Regular cardiac myocyte (primary cell): Measurements from ENCODE around the gene IKZF4. TPM values are rescaled to one million over a fixed set of nuclear protein-coding genes. Genes with fewer than 3 reads are reported as not detected.

ENCODE experiments used
- total RNA-seq: library from RNA; depleted of rRNA; stranded (reverse); fragments of >200 nt; gene quantifications from 2 replicates; pipeline ENCODE4 v1.2.3, GENCODE V29; 2014

IKZF4 gene
- total RNA-seq: 0.58 and 2.0 TPM in 2 replicates

DNA sequence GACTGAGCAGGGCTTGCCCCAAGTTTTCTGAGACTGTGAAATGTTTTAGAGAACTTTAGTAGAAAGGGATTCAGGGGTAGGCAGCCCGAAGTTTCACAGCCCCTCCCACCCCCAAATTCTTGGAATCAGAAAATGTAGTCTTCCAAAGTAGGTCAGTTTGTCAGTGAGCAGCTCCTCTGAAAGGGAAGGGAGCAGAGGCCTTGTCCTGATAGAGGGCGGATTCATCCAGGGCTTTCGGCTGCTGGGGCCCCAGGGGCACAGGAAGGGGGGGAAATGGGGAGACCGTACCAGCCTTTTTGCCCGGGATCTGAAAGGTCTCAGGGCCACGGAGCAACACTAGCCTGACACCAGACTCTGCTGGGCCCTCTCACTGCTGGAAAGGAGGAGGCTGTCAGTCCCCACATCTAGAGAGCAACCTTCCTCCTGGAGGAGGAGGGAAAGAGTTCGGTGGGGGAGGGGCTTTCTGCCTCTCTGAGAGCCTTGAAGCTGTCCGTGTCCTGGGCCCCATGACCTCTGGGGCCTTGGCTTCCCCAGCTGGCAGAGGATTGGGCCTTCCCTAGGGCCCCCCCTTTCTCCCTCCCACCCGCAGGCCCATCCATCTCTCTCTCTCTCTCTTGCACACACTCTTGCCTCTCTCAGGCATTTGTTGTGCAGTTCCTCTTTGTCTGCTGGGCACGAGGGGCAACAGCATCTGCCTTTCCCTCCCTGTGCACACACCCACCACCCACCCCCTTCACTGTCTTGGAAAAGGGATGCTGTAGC is at the start of gene IKZF4:
IKZF4 (plus strand) TSS at position 621 of the 762 bp plus-strand sequence. CDS start 451 bp downstream, outside the sequence.

DNA sequence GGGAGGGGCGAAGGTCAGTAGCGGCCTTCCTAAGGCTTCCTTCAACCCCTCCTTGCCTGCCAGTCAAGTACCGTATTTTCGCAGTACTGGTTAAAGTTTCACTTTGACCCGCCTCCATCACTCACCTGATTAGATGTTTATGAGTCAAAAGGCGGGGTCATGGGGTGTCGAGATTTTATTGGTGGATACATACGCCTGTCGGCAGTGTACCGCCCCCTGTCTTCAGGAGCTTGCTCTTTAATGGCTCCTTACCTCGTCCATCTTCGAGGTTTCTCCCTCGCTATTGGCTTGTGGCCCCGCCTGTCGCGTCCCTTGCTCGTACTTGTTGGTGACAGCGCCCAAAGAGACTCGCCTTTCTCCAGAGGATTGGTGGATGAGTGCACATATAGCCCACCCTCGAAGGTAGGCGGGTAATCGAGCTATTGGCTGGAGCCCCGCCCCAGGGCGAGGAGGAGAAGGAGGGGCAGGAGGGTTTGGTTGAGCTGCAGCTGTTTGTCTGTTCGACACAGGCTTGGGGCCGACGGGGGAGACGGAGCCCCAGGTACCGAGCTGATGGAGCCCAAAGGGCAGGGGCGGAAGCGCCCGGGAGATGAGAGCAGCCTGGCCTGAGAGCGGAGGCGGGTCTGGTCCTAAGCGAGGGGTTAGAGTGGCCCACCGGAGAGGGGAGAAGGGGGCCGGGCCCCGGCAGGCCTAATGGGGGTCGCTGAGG is 47.1 kb upstream of the IKZF4 start, which contains the start of gene RAB5B:
RAB5B (plus strand) TSS at position 480 of the 709 bp plus-strand sequence. CDS start 12,883 bp downstream, outside the sequence.

DNA sequence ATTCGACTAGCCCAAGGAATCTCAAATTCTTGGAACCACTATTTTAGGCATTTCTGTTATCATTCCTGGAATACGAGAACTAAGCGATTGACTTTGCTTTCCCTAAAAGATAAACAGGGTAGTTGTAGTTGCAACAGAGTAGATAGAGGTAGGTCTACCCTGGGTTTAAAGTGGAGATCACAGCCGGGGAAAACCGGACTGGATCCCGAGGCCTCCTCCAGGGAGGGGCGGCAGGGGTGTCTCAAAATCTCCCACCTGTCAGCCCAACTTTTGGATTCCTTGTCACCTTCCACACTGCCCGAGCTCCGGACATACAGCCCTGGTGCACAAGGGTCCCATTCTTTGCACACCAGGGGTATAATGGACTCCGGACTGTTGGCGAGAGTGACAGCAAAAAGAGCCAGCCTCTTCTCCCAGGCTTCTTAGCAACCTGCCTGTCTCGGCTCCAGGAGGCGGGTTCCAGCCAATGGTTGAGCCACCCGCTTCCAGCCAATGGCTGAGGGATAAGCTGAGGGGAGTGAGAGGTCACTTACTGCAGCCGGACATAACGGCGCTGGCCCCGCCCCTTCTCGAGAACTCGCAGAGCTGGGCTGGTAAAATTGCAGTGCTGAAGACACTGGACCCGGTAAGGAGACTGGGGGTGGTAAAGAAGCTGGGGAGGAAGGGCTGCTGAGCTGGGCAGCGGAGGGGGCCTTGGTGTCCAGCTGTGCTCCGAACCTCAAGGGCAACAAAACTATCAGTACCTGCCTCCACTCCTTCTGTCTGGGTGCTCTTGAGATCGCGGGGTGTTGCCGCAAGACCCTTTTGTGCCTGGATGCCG is 23.9 kb upstream of the IKZF4 start, which contains the start of gene SUOX:
SUOX (plus strand) TSS at position 562 of the 820 bp plus-strand sequence. CDS start 4,946 bp downstream, outside the sequence.

DNA sequence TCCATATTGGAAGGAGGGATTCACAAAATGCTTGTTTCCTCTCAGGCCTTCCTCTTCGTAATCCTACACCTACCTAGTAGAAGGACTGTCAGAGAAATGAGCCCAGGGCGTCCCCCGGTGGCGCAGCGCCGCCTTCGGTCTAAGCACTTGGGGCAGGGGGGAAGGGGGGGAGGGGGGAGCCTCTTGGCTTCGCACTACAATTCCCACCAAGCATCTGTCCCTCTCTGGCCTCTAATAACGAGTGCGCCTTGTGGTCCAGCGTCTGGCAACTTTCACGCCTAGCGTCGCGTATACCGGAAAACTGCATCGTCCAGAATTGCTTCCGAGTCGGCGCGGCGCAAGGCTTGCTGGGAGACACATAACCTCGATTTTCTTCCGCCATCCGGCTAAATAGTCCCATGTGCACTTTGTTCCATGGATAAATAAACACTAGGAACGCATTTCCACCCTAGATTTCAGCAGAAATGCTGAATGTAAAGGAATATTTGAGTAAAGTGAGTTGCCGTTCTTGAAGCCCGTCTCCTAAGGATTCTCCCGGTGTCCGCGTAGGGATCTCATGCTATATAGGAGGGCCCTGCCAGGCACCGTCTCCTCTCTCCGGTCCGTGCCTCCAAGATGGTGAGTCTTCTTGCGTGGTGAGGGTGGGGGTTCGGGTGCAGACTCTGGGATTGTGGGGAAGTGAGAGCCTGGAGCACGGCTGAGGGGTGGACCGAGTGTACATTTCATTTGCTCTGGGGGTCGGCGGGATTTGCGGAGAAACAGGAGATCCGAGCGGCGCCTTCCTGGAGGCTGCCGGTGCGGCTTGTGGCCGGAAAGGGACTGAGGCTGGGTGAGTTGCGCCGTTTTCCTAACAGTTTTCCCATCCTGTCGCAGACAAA is 20.9 kb downstream of the IKZF4 start, which contains the start of gene RPS26:
RPS26 (plus strand) TSS at position 367 of the 878 bp plus-strand sequence; CDS start at position 616, 249 bp downstream.

DNA sequence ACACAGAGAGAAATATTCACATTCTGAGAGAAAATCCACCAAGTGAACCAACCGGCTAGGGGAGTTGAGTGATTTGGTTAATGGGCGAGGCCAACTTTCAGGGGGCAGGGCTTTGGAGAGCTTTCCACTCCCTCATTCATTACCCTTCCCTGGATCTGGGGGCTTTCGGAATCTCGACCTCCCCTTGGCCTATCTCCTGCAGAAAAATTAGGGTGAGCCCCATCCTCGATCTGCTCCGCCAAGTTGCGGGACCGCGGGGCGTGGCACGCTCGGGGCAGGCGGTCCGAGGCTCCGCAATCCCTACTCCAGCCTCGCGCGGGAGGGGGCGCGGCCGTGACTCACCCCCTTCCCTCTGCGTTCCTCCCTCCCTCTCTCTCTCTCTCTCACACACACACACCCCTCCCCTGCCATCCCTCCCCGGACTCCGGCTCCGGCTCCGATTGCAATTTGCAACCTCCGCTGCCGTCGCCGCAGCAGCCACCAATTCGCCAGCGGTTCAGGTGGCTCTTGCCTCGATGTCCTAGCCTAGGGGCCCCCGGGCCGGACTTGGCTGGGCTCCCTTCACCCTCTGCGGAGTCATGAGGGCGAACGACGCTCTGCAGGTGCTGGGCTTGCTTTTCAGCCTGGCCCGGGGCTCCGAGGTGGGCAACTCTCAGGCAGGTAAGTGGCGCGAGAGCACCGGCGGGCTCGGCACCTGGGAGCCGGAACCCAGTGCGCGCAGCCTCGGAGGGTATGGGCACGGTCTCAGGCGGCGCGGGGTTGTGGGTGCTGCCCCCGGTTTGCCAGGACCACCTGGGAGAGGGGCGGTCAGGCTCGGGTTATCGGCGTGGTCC is 59.1 kb downstream of the IKZF4 start, which contains the start of gene ERBB3:
ERBB3 (plus strand) TSS at position 443 of the 833 bp plus-strand sequence; CDS start at position 579, 136 bp downstream.

Other genes starting within 250 kb of the IKZF4 start
- gene SARNP, start 203.3 kb upstream of the IKZF4 start, total RNA-seq: 74.1 and 103 TPM in 2 replicates
- 17.5 and 27.0 TPM in 2 replicates for gene ORMDL2, start 203.0 kb upstream of the IKZF4 start, total RNA-seq
- 73.0 and 77.3 TPM in 2 replicates for gene DNAJC14, start 191.5 kb upstream of the IKZF4 start, total RNA-seq
- 2.5 and 7.3 TPM in 2 replicates for gene MMP19, start 178.1 kb upstream of the IKZF4 start, total RNA-seq
- 31.0 and 36.0 TPM in 2 replicates for gene PYM1, start 93.1 kb upstream of the IKZF4 start, total RNA-seq
- 29.3 and 34.7 TPM in 2 replicates for gene DGKA, start 89.9 kb upstream of the IKZF4 start, total RNA-seq
- 1.1 and 1.7 TPM in 2 replicates for gene PMEL, start 55.0 kb upstream of the IKZF4 start, total RNA-seq
- 16.1 and 55.8 TPM in 2 replicates for gene CDK2, start 54.2 kb upstream of the IKZF4 start, total RNA-seq
- gene RAB5B, start 47.0 kb upstream of the IKZF4 start, total RNA-seq: 42.2 and 43.1 TPM in 2 replicates
- gene SUOX, start 23.8 kb upstream of the IKZF4 start, total RNA-seq: 10.1 and 10.4 TPM in 2 replicates
- 664 and 693 TPM in 2 replicates for gene RPS26, start 20.9 kb downstream of the IKZF4 start, total RNA-seq
- gene ERBB3, start 59.1 kb downstream of the IKZF4 start, total RNA-seq: 0.38 and 0.56 TPM in 2 replicates
- 84.0 and 204 TPM in 2 replicates for gene PA2G4, start 83.5 kb downstream of the IKZF4 start, total RNA-seq
- 2,066 and 2,753 TPM in 2 replicates for gene RPL41, start 95.6 kb downstream of the IKZF4 start, total RNA-seq
- gene ZC3H10, start 97.2 kb downstream of the IKZF4 start, total RNA-seq: 4.0 and 5.6 TPM in 2 replicates
- gene ESYT1, start 107.2 kb downstream of the IKZF4 start, total RNA-seq: 303 and 307 TPM in 2 replicates
- gene MYL6B, start 131.5 kb downstream of the IKZF4 start, total RNA-seq: 35.7 and 60.0 TPM in 2 replicates
- 1,570 and 2,884 TPM in 2 replicates for gene MYL6, start 137.3 kb downstream of the IKZF4 start, total RNA-seq
- gene SMARCC2, start 168.4 kb downstream of the IKZF4 start, total RNA-seq: 33.0 and 36.0 TPM in 2 replicates
- 99.3 and 165 TPM in 2 replicates for gene RNF41, start 200.9 kb downstream of the IKZF4 start, total RNA-seq
- 20.9 and 28.8 TPM in 2 replicates for gene NABP2, start 203.3 kb downstream of the IKZF4 start, total RNA-seq
- gene SLC39A5, start 209.0 kb downstream of the IKZF4 start, total RNA-seq: 0.85 TPM in 1 of 2 replicates, not detected in the other
- gene ANKRD52, start 237.3 kb downstream of the IKZF4 start, total RNA-seq: 14.7 and 18.0 TPM in 2 replicates
- 3.3 and 5.9 TPM in 2 replicates for gene COQ10A, start 245.9 kb downstream of the IKZF4 start, total RNA-seq